Activated naive CD8-positive, alpha-beta T cell treated with anti-CD3 and anti-CD28 coated beads, Interleukin-2, amount 10 ng/mL, durations not matched to agents 7 days and 5 days (primary cell): Measurements from ENCODE around the gene AOC3. TPM values are rescaled to one million over a fixed set of nuclear protein-coding genes. Genes with fewer than 3 reads are reported as not detected.
"Not testable (repeated sequence)": the region's sequence is repeated elsewhere in the genome, so short reads cannot be mapped to it uniquely, and the experiment has no call there.

Source experiments
- ATAC-seq: fragments of 150-1000 bp; cut with Tn5 transposase; one replicate; pipeline ENCODE4 v1.10.0; 2021; ENCODE audit warnings: low read depth, moderate library complexity
- POLR2A ChIA-PET: fragments of 350-600 bp; sonication (Branson Sonifier 250); formaldehyde crosslinking; loops from one replicate; lab custom pipeline; 2021; ENCODE audit warnings: antibody characterized with exemption; lab: Charles Lee
- DNase-seq: peaks from one replicate; pipeline ENCODE4 v3.0.0; 2021
- H3K27ac Mint-ChIP-seq: one replicate; pipeline ENCODE4 v1.8.0; 2022; ENCODE audit warnings: mild to moderate bottlenecking, mixed read lengths
- H3K27me3 Mint-ChIP-seq: one replicate; pipeline ENCODE4 v1.8.0; 2022; ENCODE audit warnings: mild to moderate bottlenecking, moderate library complexity, mixed read lengths
- H3K36me3 Mint-ChIP-seq: one replicate; pipeline ENCODE4 v1.8.0; 2021; ENCODE audit warnings: mild to moderate bottlenecking, mixed read lengths
- H3K4me1 Mint-ChIP-seq: one replicate; pipeline ENCODE4 v1.8.0; 2021; ENCODE audit warnings: mixed read lengths
- H3K4me3 Mint-ChIP-seq: one replicate; pipeline ENCODE4 v1.8.0; 2022; ENCODE audit warnings: mild to moderate bottlenecking, moderate library complexity, mixed read lengths
- H3K9me3 Mint-ChIP-seq: one replicate; pipeline ENCODE4 v1.8.0; 2021; ENCODE audit warnings: mixed read lengths
- total RNA-seq, 2 experiments: library from RNA; stranded (reverse); gene quantifications; one replicate each; pipeline ENCODE4 v1.2.3, GENCODE V29; 2021

Gene AOC3
- total RNA-seq, 2 experiments from 2014 or later: 0.74 to 0.86 TPM

DNA sequence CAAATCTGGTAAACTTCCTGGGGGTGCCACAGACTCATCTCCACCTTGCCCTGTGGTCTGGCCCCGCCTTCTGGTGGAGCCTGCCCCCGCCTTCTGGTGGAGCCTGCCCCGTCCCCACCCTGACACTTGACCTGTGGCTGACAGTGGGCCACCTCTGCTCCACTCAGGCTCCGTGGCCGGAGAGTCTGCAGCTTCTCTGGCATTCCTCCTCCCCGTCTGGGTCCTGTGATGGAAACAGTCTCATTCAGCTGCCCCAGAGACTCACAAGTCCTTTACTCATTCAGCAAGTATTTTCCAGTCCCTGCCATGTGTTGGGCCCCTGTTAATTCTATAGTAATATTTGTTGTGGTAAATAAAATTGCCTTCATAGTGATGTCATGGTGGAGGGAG lies 28.6 kb downstream of the AOC3 start:
- no peaks in the 10 kb centered on the region for H3K4me1 Mint-ChIP-seq
- H3K9me3 Mint-ChIP-seq: no peaks in the 10 kb centered on the region
- ATAC-seq: no peak
- H3K36me3 Mint-ChIP-seq: no peaks in the 10 kb centered on the region
- POLR2A ChIA-PET: interaction anchor here (0.6 kb wide), 1 partner anchor 606 kb away, joined by 7 read pairs; no protein-coding TSS in a partner anchor
- H3K4me3 Mint-ChIP-seq: no peak overlapping the region
- H3K27me3 Mint-ChIP-seq: peaks cover 10% of the 10 kb centered on the region
- H3K27ac Mint-ChIP-seq: no peak overlapping the region
- no peak for DNase-seq

GRCh38 chr17:42880776-42881310 lies 29.8 kb downstream of the AOC3 start:
- no peaks in the 10 kb centered on the region for H3K4me1 Mint-ChIP-seq
- H3K27me3 Mint-ChIP-seq: peaks cover 9% of the 10 kb centered on the region
- ATAC-seq (no peak), DNase-seq (no peak)
- H3K27ac Mint-ChIP-seq: no peak overlapping the region
- H3K36me3 Mint-ChIP-seq: no peaks in the 10 kb centered on the region
- H3K4me3 Mint-ChIP-seq: no peak overlapping the region
- no peaks in the 10 kb centered on the region for H3K9me3 Mint-ChIP-seq
- POLR2A ChIA-PET: no interaction called here

- H3K36me3 Mint-ChIP-seq, POLR2A ChIA-PET, H3K4me1 Mint-ChIP-seq, DNase-seq, H3K27ac Mint-ChIP-seq, H3K4me3 Mint-ChIP-seq, H3K27me3 Mint-ChIP-seq, H3K9me3 Mint-ChIP-seq, ATAC-seq: not testable (repeated sequence)
Measured at GRCh38 chr17:42881706-42882105, 30.7 kb downstream of the AOC3 start.

- POLR2A ChIA-PET: no interaction called here
- DNase-seq (no peak), ATAC-seq (no peak)
- H3K4me1 Mint-ChIP-seq: no peaks in the 10 kb centered on the region
- no peak overlapping the region for H3K27ac Mint-ChIP-seq
- no peaks in the 10 kb centered on the region for H3K9me3 Mint-ChIP-seq
- peaks cover 9% of the 10 kb centered on the region for H3K27me3 Mint-ChIP-seq
- H3K4me3 Mint-ChIP-seq: no peak overlapping the region
- no peaks in the 10 kb centered on the region for H3K36me3 Mint-ChIP-seq
Measured at GRCh38 chr17:42882166-42882565, 31.2 kb downstream of the AOC3 start.

DNA sequence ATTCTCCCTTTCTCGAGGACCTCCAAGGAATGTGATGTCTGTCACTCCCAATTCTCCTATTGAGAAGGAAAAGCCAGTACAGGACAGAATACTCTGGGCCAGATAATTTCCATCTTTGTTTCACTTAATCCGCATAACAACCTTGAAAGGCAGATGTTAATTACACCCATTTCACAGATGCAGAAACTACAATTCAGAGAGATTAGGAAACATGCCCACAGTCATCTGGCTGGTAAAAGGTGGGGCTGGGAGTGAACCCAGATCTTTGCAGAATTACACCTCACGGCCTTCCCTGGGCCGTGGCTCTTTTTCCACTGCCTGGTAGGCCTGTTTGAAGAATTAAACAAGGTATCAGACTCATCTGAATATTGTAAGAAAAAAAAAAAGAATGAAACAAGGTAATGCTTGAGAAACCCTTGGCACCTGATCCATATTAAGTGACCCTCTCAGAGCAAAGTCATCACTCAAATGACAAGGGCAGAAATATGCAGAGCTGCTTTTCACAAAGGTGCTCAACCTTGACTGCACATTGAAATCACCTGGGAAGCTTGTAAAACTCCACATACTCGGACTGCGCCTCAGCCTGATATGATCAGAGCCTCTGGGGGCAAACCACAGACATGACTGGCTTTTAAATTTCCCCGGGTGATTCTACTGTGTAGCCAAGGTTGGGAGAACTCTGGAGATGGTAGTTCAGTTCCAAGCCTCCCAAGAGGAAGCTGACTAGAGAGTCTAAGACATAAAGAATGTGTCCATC lies 33.0 kb downstream of the AOC3 start:
- POLR2A ChIA-PET: no interaction called here
- no peaks in the 10 kb centered on the region for H3K36me3 Mint-ChIP-seq
- H3K4me1 Mint-ChIP-seq: no peaks in the 10 kb centered on the region
- no peak overlapping the region for H3K4me3 Mint-ChIP-seq
- peaks cover 7% of the 10 kb centered on the region for H3K27me3 Mint-ChIP-seq
- no peak overlapping the region for H3K27ac Mint-ChIP-seq
- ATAC-seq (no peak), DNase-seq (no peak)
- H3K9me3 Mint-ChIP-seq: no peaks in the 10 kb centered on the region

- DNase-seq, H3K36me3 Mint-ChIP-seq, ATAC-seq, H3K4me3 Mint-ChIP-seq, POLR2A ChIA-PET, H3K9me3 Mint-ChIP-seq, H3K4me1 Mint-ChIP-seq, H3K27ac Mint-ChIP-seq, H3K27me3 Mint-ChIP-seq: not testable (repeated sequence)
Measured at GRCh38 chr17:42885806-42886205, 34.8 kb downstream of the AOC3 start.

DNA sequence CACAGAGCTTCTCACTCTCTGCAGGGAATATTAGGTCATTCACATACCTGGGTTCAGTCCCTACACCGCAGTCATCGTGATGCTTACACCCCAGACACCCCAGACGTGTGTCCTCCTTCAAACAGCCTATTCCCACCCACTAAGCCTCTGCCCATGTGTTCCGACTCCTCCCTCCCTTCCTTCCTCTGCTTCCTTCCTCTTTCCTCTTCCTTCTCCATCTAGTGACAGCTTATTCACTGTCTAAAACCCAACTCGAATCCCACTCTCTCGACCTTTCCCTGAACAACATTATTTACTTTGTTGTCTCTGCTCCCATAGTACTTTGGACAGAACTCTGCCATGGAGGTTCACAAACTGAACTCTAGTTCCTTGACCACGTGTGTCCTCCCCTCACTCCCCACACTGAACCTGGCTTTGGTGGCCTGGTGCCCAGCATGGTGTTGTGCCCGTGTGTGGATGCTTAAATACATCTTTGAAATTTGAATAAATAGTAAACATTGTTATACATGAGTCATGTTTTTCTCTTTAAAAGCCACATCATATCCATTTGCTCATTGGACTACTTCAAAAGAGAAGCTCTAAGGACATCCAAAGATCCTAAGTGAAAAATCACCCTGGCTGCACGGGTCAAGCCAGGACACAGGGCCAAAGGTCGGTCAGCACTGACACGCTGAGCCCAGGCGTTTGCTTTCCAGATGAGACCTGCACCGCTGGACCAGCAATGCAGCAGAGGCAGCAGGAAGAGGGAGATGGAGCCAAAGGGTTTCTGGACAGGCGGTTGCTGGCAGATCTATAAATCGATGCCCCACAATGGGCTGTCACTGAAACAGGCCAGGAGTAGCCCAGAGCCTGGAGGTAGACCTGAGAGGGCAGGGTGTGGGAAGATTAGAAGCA lies 35.5 kb downstream of the AOC3 start:
- Mint-ChIP-seq H3K4me3 (no peak overlapping the region), H3K27ac (no peak overlapping the region), H3K36me3 (no peaks in the 10 kb centered on the region), H3K27me3 (peaks cover 2% of the 10 kb centered on the region), H3K9me3 (no peaks in the 10 kb centered on the region), H3K4me1 (no peaks in the 10 kb centered on the region)
- ATAC-seq: no peak
- POLR2A ChIA-PET: no interaction called here
- DNase-seq: no peak

GRCh38 chr17:42889809-42890208 lies 38.8 kb downstream of the AOC3 start:
- H3K4me3 Mint-ChIP-seq: no peak overlapping the region
- H3K4me1 Mint-ChIP-seq: peaks cover 2% of the 10 kb centered on the region
- POLR2A ChIA-PET: no interaction called here
- no peak for DNase-seq
- H3K36me3 Mint-ChIP-seq: no peaks in the 10 kb centered on the region
- H3K9me3 Mint-ChIP-seq: no peaks in the 10 kb centered on the region
- ATAC-seq: no peak
- peaks cover 17% of the 10 kb centered on the region for H3K27me3 Mint-ChIP-seq
- no peak overlapping the region for H3K27ac Mint-ChIP-seq

DNA sequence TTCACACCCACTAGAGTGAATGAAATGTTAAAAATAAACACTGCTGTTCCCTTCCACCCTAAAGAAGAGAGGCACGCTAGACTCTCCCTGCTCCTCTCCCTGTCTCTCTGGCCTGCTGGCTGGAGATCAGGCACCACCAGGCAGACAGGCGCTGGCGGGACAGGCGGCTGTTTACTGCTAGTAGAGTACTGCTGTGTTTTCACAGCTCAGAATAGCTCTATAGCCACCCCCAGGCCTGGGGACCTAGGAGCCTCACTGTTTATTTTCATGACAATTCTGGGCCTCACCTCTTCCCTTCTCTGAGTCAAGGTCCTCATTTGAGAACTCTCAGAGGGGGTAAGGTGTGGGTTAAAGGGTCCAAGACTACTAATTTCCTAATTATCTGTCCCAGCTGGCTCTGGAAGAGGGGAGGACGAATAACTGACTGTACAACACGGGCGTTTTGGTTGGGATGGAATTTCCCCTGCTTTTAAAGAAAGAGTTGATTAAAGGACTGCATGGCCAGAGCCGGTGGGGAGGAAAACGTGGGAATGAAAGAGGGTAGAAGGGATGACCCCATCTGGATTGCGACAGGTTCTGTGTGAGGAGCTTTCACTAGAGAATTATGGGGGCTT lies 40.6 kb downstream of the AOC3 start:
- ATAC-seq (no peak), DNase-seq (no peak)
- H3K4me3 Mint-ChIP-seq: no peak overlapping the region
- POLR2A ChIA-PET: no interaction called here
- no peaks in the 10 kb centered on the region for H3K36me3 Mint-ChIP-seq
- H3K27ac Mint-ChIP-seq: no peak overlapping the region
- no peaks in the 10 kb centered on the region for H3K9me3 Mint-ChIP-seq
- peaks cover 18% of the 10 kb centered on the region for H3K27me3 Mint-ChIP-seq
- peaks cover 2% of the 10 kb centered on the region for H3K4me1 Mint-ChIP-seq

DNA sequence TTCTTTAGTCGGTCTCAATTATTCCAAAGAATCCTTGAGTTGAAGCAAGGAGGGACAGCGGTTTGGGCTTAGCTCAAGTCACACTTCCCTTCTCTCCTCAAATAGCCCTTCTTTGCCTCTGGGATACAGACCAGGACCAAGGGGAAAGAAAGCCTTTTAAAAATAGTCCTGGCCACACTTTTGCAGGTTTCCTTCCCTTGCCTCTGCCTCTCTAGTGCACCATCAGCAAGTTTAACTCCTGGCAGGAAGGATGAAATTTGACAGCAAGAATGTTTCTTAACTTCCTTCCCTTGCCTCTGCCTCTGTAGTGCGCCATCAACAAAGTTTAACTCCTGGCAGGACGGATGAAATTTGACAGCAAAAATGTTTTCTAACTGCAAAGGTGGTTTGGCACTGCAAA lies 42.4 kb downstream of the AOC3 start:
- peaks cover 2% of the 10 kb centered on the region for H3K4me1 Mint-ChIP-seq
- no peaks in the 10 kb centered on the region for H3K36me3 Mint-ChIP-seq
- DNase-seq (no peak), ATAC-seq (no peak)
- H3K27ac Mint-ChIP-seq: no peak overlapping the region
- POLR2A ChIA-PET: no interaction called here
- H3K4me3 Mint-ChIP-seq: no peak overlapping the region
- peaks cover 18% of the 10 kb centered on the region for H3K27me3 Mint-ChIP-seq
- no peaks in the 10 kb centered on the region for H3K9me3 Mint-ChIP-seq

- ATAC-seq (no peak), DNase-seq (no peak)
- POLR2A ChIA-PET: no interaction called here
- H3K27ac Mint-ChIP-seq: no peak overlapping the region
- H3K36me3 Mint-ChIP-seq: no peaks in the 10 kb centered on the region
- peaks cover 2% of the 10 kb centered on the region for H3K4me1 Mint-ChIP-seq
- peaks cover 18% of the 10 kb centered on the region for H3K27me3 Mint-ChIP-seq
- no peak overlapping the region for H3K4me3 Mint-ChIP-seq
- no peaks in the 10 kb centered on the region for H3K9me3 Mint-ChIP-seq
Measured at GRCh38 chr17:42894283-42895184, 43.5 kb downstream of the AOC3 start.

DNA sequence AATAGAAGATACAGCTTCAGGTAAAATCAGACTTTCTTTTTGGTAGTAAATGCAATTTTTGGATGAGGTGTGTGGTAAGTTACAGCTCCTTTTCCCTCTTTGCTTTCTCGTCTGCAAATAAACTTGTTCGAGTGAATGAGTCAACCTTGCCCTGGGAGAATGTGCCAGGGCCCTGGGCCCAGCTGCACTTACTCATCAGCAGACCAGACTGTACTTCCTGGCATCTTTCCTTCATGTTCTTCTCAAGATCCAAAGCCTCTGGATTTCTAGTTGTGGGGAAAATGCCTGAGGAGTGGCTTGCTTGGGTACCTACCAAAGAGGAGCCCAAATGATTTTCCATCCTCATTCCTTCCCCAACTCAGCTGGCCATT lies 44.2 kb downstream of the AOC3 start:
- H3K4me3 Mint-ChIP-seq: no peak overlapping the region

More for the DNA sequence above, 44.2 kb downstream of the AOC3 start:
- Mint-ChIP-seq H3K27me3 (peaks cover 18% of the 10 kb centered on the region), H3K36me3 (no peaks in the 10 kb centered on the region), H3K27ac (no peak overlapping the region), H3K4me1 (peaks cover 2% of the 10 kb centered on the region), H3K9me3 (no peaks in the 10 kb centered on the region)
- ATAC-seq: no peak
- DNase-seq: no peak
- POLR2A ChIA-PET: no interaction called here
